Measurements from ENCODE around the gene ARHGEF40.

The ARHGEF40 gene

DNA sequence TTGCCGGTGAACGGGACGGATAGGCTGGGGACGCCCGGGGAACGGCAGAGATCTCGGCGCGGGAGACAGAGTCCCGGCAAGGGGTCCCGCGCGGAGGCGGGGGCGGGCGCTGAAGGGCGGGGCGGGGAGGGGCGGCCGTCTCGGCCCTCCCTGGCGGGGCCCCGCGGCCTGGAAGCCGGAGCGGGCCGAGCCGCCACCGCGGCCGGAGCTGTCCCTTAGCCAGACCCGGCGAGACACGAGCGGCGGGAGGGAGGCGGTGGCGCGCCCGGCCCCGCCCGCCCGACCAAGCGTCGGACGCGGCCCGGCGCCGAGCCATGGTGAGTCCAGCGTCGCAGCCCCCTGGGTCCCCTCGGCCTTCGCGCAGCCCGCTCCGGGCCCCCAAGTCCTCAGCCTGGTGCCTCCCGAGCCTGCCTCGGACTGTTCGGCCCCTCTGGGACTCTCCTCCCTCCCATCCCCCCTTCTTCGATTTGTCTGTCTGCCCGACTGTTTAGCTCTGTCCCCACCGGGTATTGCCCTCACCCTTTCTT, at the start of gene ARHGEF40:
ARHGEF40 (plus strand) TSS at position 222 of the 527 bp plus-strand sequence; CDS start at position 315, 93 bp downstream.
- peak; percentile 40 for DNase-seq

DNA sequence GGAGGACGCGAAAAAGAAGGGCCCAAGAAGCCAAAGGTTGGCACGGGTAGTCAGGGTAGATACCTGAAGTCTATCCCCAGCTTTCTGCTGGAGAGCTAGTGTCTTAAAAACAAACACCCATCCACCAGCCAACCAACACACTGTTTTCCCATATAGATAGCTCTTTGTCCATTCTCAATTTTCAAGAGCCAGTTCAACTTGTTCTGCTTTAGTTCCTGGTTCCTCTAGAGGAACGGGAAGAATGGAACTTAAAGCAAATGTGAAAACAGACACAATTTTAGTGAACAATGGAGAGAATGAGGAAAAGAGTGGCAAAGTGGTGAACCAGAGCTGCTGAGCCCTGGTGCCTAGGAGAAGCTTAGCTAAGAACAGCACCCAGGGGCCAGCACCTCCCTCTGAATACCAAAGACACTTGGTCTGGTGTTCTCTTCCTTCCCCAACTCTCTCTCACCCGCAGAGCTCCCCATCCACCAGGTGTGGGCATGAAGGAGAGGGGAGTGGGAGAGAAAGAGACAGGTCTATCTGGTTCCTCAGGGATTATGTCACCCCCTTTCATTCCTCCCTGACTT, 49.0 kb upstream of the ARHGEF40 start:
- no peak for DNase-seq

- DNase-seq = no peak
These were observed 47.4 kb upstream of the ARHGEF40 start for GRCh38 chr14:21022686-21023085.

DNA sequence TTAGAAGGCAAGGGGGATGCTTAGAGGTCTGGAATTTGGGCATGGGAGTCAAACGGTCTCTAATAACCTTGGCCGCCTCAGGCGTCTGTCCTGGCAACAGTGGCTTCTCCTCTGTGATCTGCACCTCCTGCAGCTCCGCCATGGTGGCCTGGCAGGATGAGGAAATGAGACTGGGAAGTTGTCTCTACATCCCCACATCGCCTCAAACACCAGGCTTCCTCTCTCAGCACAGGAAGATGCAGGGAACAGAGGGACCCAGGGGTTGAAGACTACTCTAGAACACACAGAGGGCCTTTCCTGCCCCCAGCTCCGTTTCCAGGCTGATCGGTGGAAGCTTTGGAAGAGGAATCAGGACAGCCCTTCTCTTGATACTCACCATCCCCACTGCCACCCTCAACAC, 46.9 kb upstream of the ARHGEF40 start:
- no peak for DNase-seq

DNA sequence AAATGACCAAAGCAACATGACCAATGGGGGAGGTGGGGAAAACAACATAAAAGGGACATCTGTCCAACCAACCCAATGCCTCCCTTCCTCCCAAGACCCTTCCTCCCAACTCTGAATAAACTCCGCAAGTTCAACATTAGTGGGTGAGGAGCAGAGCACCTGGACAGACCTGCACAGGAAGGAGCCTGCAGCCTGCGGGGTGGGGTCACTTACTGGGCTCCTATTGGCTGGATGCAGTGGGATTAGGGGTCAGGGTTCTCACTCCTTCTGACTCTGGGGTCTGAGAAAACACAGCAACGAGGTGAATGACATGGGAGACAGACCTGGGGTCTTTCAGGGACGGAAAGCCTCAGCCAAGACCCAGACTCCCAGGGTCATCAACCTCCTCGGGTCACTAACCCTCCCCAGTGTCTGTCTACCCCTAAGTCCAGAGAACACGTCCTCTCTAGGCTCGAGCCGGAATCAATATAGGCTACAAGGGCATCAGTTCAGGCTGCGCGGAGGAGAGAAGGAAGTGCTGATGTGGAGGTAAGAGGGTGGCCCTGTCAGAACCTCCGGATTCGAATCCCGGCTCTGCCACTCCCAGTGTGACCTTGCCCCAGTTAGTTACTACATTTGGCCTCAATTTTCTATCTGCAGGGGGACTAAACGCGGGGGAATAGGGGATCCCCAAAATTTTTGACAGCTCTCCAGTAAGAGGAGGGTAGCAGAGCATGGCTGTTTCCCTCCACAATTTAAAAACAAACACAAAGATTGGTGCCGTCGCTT, 46.1 kb upstream of the ARHGEF40 start:
- DNase-seq = no peak

- no peak for DNase-seq
These were observed 45.3 kb upstream of the ARHGEF40 start, which contains the start of gene NDRG2 for GRCh38 chr14:21024585-21025370. NDRG2 (minus strand) TSS chr14:21025061; CDS start chr14:21023315, 1,746 bp downstream.

DNA sequence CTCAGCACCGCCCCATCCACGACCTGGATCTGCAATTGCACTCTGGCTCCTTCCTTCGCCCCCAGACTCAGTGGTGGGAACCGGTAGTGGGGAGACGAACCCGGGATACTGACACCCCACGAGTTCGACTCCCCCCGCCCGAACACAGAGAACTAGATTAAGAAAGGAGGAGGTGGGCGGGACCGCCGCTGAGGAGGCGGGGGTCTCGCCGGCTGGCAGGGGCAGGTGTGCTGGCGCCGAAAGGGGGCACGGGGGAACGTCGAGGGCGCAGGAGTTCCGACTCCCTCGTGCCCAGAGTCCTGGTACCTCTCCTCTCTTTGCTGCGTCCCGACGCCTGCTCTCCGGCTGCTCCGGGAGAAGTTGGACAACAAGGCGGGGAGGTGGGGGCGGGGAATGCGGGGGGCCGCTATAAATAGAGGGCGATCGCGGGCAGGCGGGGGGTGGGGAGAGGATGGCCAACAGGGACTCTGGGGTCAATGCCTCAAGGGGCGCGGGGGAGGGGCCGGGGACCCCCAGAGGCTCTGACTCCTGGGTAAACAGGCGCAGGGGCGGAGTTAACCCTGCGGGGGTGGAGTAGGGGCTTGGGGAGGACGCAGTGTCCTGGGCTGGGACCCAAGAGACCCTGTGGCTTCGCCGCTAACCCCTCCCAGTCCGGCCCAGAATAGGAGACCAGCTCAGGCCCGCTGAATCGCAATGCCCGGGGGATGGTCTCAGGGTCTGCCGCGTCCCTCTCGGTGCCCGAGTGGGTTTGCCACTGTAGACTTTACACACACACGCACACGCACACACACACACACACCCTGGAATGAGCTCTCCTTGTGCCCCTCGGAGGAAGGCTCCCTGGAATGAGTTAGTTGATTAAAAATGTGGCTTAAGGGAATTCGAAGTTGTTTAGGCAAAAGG, 44.5 kb upstream of the ARHGEF40 start:
- DNase-seq = no peak

- DNase-seq = no peak
These were observed 43.7 kb upstream of the ARHGEF40 start for GRCh38 chr14:21026274-21026987.

DNA sequence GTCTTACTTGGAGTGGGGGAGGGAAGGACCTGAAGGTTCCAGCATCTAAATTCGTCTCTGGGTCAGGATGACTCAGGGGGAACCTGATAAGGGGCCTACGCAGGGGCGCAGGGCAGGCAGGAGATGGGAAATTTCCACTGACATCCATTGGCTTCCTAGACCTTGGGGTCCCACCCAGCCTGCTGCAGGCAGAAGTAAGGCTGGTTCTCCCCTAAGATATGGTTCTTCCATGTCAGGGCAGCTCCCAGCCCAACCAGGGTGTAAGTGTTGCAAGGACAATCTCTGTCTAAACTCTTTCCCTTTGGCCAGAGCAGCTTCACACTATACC, 43.2 kb upstream of the ARHGEF40 start:
- DNase-seq = no peak

- no peak for DNase-seq
These were observed 40.2 kb upstream of the ARHGEF40 start, which contains the start of gene TPPP2 for GRCh38 chr14:21029917-21030316. TPPP2 (plus strand) TSS chr14:21030217; CDS start chr14:21030582, 365 bp downstream.

- DNase-seq = no peak
These were observed 39.6 kb upstream of the ARHGEF40 start for GRCh38 chr14:21030531-21030930.

- DNase-seq = no peak
These were observed 37.6 kb upstream of the ARHGEF40 start for GRCh38 chr14:21032326-21033132.

DNA sequence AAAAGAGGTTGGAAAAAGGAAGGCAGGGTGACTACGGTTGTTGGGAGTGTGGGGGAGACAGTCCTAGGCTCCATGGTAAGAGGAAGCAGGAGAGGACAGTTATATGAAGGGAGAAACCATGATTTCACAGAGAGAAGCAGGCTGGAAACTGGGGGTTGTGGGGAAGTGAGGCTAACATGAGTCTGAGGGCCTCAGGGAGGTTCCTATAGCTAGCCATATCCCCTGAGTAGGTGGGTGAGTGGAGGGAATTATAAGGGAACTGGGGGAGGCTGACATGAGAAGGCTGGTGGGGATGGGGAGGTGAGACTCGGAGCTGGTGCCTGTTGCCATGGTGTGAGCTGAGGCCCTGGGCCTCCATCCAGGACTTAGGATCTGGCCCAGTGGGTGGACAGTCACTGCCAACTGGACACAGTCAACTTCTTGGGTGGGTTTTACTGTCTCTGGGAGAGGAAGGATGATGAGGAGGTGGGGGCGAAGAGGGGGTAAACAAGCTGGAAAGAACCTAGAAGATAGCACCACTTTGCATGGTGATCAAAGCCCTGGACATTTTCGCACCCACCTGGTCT, 36.9 kb upstream of the ARHGEF40 start:
- DNase-seq = no peak

DNA sequence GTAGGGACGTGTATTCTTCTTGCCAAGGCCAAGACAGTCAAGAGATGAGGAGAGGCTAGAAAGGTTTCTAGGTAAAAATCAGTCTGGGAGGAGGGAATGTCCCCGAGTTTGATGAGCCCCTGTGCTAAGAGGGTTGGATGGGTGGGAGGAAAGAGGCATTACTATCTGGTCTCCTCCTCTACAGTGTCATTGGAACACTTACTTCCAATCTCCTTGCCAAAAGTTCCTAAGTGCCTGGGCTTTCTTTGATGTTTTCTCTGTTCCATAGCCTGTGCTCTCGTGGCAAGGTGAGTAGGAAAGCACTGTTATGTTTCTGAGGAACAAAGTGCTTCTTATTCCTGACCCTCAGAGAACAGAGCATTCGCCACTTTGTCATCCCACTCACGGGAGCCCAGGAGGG, 35.4 kb upstream of the ARHGEF40 start, which contains the start of gene RNASE13:
RNASE13 (minus strand) TSS at position 101 of the 400 bp plus-strand sequence. CDS start 519 bp downstream, outside the sequence.
- DNase-seq = no peak

- DNase-seq = no peak
These were observed 33.4 kb upstream of the ARHGEF40 start for GRCh38 chr14:21036751-21037150.

GRCh38 chr14:21037156-21037555, 32.9 kb upstream of the ARHGEF40 start:
- no peak for DNase-seq

DNA sequence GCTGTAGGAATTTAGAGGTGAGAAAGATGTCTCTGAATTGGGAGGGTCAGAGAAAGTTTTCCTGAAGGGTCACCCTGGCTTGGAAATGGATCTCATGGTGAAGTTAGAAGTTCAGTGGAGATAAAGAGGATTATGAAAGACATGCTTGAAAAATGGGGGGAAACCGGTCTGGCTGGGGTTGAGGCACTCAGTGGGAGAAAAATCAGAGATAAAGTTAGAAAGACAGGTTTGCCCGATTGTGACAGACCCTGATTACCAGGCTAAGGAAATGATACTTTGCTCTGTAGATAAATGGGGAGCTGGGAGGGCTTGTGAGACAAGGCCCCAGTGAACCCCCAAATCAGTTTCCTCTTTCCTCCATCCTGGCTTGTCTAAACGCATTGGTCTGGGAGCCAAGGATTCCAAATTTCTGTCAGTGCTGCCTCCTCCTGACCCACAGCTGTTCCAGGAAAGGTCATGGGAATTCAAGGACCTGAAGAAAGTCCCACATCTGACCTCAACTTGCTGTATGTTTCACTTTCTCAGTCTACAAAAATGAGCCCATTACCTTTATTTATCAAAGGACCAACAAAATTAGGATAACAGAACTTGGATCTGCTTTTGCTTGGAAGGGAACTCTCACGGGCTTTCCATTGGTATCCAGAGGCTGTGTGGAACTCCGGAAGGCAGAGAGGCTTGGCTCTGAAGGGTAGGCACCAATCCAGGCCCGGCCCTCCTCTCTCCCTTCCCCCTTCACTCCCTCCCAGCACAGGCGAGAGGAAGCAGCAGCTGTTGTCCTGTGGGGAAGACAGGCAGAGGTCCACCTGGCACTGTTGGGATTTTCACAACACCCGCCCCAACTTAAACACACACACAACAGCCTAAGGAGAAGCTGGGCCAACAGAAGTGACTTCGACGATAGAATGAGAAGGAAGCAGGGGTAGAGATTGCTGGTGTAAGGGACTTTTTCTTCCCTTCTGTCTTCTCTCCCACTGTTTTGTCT, 31.4 kb upstream of the ARHGEF40 start:
- peak; percentile 2 for DNase-seq

- DNase-seq = peak; percentile 54
These were observed 30.3 kb upstream of the ARHGEF40 start for GRCh38 chr14:21039585-21040369.
